SJSA1 (cell line): ENCODE results near the gene RAB6D. TPM values are rescaled to one million over a fixed set of nuclear protein-coding genes. Genes with fewer than 3 reads are reported as not detected.
"Not testable (repeated sequence)": the region's sequence is repeated elsewhere in the genome, so short reads cannot be mapped to it uniquely, and the experiment has no call there.

ENCODE experiments used
- DNase-seq, 2 experiments: peaks; one replicate each; pipeline ENCODE4 v3.0.0-alpha.2; 2015 to 2020; ENCODE audit warnings: low spot score in 2 of 2, low read depth in 1 of 2
- H3K27ac ChIP-seq: fragments of 250-450 bp; sonication (Bioruptor Pico); 2 replicates; pipeline ENCODE4 v1.5.1; 2020; ENCODE audit warnings: mild to moderate bottlenecking, moderate library complexity
- H3K27me3 ChIP-seq: fragments of 250-450 bp; sonication (Bioruptor Pico); replicated peaks from 2 replicates; pipeline ENCODE4 v1.5.1; 2020; ENCODE audit warnings: mild to moderate bottlenecking, moderate library complexity
- H3K36me3 ChIP-seq: fragments of 250-450 bp; sonication (Bioruptor Pico); 2 replicates; pipeline ENCODE4 v1.5.1; 2020; ENCODE audit warnings: mild to moderate bottlenecking
- H3K4me1 ChIP-seq: fragments of 250-450 bp; sonication (Bioruptor Pico); replicated peaks from 2 replicates; pipeline ENCODE4 v1.6.1; 2021; ENCODE audit warnings: mild to moderate bottlenecking
- H3K4me3 ChIP-seq: fragments of 250-450 bp; sonication (Bioruptor Pico); 2 replicates; pipeline ENCODE4 v1.5.1; 2020; ENCODE audit warnings: mild to moderate bottlenecking
- H3K9me3 ChIP-seq: fragments of 250-450 bp; sonication (Bioruptor Pico); replicated peaks from 2 replicates; pipeline ENCODE4 v1.5.1; 2020; ENCODE audit warnings: mild to moderate bottlenecking
- total RNA-seq: library from RNA; depleted of rRNA; stranded (reverse); fragments of >200 nt; shearing (Covaris generic); gene quantifications from 2 replicates; pipeline ENCODE4 v1.2.3, GENCODE V29; 2014

RAB6D gene
- total RNA-seq, 1 experiment from 2014 or later: 0.03 TPM

DNA sequence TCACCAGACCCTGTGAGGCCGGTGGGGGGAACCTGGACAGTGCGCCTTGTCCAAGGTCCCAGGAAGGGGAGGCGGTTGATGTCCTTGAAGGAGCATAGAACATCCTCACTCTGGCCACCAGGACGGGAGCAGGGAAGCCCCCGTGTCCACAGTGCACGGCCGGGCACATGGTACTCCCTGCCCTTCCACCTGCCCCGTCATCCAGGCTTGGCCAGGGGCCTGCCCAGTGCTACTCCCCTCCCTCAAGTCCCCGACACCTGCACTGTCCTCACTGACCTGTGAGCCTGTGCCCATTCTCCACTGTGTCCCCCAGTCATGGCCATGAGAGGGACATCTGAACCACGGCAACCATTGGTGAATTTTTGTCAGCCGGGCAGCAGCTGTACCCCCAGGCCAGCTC is 27.5 kb upstream of the RAB6D start:
- H3K4me3 ChIP-seq, H3K27ac ChIP-seq, H3K9me3 ChIP-seq, H3K27me3 ChIP-seq, DNase-seq, H3K36me3 ChIP-seq, H3K4me1 ChIP-seq: not testable (repeated sequence)

GRCh38 chr2:131390495-131391130 is 26.6 kb upstream of the RAB6D start:
- H3K4me3 ChIP-seq, H3K36me3 ChIP-seq: not testable (repeated sequence)

GRCh38 chr2:131389657-131390056 is 25.7 kb upstream of the RAB6D start:
- H3K36me3 ChIP-seq: no peaks in the 10 kb centered on the region
- no peaks in the 10 kb centered on the region for H3K9me3 ChIP-seq
- H3K4me1 ChIP-seq: no peaks in the 10 kb centered on the region
- H3K27ac ChIP-seq: no peak overlapping the region
- no peak overlapping the region for H3K4me3 ChIP-seq
- no peak for DNase-seq
- no peaks in the 10 kb centered on the region; the same call in 1 of the 2 replicates for H3K27me3 ChIP-seq

More at GRCh38 chr2:131390495-131391130, 26.6 kb upstream of the RAB6D start:
- not testable (repeated sequence) for H3K27ac ChIP-seq, DNase-seq, H3K27me3 ChIP-seq, H3K4me1 ChIP-seq, H3K9me3 ChIP-seq

DNA sequence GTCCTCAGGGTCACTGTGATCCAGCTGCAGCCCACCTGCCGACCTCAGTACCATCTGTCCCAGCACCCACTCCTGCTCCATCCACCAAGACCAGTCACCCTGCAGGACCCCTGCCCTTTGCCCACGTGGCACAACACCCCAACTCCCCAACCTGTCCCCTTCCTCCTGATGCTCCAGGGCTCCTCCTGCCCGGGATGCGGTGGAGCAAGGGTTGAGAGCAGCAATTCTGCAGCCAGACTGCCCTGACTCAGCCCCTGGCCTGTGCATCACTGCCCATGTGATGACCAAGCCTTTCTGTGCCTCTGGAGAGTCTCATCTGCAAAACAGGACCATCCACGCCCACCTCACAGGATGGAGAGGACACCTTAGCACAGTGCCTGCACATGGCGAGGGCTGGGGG is 24.9 kb upstream of the RAB6D start:
- H3K4me3 ChIP-seq, H3K27me3 ChIP-seq, DNase-seq, H3K27ac ChIP-seq, H3K36me3 ChIP-seq, H3K4me1 ChIP-seq, H3K9me3 ChIP-seq: not testable (repeated sequence)

DNA sequence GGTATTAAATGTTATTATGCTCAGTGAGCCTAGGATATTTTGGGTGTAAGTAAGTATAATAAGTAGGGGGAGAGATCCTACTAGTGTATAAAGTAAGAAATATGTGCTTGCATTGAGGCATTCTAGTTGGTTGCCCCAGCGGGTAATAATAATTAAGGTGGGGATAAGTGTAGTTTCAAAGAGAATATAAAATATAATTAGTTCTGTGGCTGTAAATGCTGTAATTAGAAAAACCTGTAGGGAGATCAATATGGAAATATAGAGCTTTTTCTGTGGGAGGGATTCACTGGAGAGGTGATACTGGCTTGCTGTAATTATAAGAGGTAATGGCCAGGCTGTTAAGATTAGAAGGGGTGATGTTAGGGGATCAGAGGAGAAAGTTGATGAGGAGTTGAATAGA is 9.1 kb upstream of the RAB6D start:
- DNase-seq, H3K4me3 ChIP-seq, H3K9me3 ChIP-seq: not testable (repeated sequence)

DNA sequence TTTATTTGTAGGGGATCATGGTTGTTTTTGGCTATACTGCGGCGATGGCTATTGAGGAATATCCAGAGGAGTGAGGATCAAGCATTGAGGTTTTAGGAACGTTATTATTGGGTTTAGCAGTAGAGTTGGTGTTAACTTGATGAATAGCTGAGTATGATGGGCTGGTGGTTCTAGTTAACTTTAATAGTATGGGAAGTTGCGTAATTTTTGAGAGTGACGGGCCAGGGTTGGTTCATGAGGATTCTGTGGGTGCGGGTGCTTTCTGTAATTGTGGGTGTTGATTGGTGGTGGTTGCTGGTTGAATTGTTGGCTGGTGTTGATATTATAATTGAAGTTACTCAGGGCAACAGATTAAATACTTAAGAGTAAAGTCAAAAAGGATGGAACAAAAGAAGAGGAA is 6.0 kb upstream of the RAB6D start:
- no peaks in the 10 kb centered on the region for H3K36me3 ChIP-seq
- H3K27ac ChIP-seq: no peak overlapping the region
- no peak for DNase-seq
- H3K4me3 ChIP-seq: no peak overlapping the region
- H3K27me3 ChIP-seq: peaks cover 3% of the 10 kb centered on the region; the same call in 1 of the 2 replicates
- H3K4me1 ChIP-seq: no peaks in the 10 kb centered on the region
- H3K9me3 ChIP-seq: no peaks in the 10 kb centered on the region

More for the DNA sequence above, 9.1 kb upstream of the RAB6D start:
- H3K4me1 ChIP-seq, H3K36me3 ChIP-seq, H3K27me3 ChIP-seq, H3K27ac ChIP-seq: not testable (repeated sequence)

DNA sequence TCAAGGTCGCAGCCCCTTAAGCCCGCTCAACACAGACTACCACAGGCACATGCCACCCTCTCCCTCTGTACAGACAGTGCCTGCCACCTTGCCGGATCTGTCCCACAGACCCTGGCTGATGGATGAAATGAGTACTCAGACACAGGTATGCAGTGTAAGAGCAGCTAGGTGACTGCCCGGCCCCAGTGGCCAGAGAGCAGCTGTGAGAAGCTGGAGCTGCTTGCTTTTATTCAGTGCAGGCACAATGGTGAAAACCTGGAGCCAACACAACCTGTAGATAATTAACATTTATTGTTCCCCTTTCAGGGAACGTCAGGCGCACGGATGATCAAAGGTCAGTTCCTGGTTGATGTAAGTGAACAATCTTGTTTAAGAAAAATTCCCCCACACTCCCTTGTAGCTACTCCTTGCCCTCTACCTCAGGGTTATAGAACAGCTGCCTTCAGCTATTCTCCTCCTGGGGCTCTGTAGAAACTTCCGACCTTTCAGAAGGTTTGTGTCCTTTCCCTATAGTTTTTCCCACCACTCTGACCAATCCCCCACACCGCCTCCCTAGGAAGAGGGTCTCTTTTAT is 4.6 kb upstream of the RAB6D start:
- not testable (repeated sequence) for H3K4me1 ChIP-seq, H3K4me3 ChIP-seq, DNase-seq, H3K36me3 ChIP-seq, H3K27ac ChIP-seq, H3K9me3 ChIP-seq
- H3K27me3 ChIP-seq: peaks cover 10% of the 10 kb centered on the region; the same call in 1 of the 2 replicates

GRCh38 chr2:131367352-131367751 is 3.4 kb upstream of the RAB6D start:
- H3K27me3 ChIP-seq: peaks cover 10% of the 10 kb centered on the region; the same call in 1 of the 2 replicates
- DNase-seq: no peak
- H3K4me3 ChIP-seq: no peak overlapping the region
- no peak overlapping the region for H3K27ac ChIP-seq
- no peaks in the 10 kb centered on the region for H3K36me3 ChIP-seq
- no peaks in the 10 kb centered on the region for H3K9me3 ChIP-seq
- H3K4me1 ChIP-seq: no peaks in the 10 kb centered on the region

DNA sequence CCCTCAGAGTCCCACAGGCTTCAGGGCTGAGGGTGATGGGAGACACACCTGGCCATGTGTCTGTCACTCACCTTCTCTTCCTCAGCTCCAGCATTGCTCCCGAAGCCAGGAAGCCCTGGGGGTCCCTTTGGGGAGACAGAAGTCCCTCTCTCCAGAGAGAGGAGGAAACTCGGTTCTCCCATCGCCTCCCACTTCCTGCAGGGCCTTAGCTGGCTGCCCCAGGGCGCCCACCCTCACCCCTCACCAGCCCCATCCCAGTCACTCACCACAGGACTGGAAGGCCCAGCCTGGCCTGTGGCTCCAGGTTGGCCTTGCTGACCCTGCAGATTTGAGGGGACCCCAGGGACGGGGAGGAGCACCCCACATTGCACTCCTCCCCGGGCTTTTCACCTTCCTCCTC is 2.7 kb upstream of the RAB6D start:
- no peak for DNase-seq
- no peaks in the 10 kb centered on the region for H3K36me3 ChIP-seq
- no peaks in the 10 kb centered on the region for H3K9me3 ChIP-seq
- H3K27me3 ChIP-seq: peaks cover 10% of the 10 kb centered on the region; the same call in 1 of the 2 replicates
- no peak overlapping the region for H3K27ac ChIP-seq
- no peaks in the 10 kb centered on the region for H3K4me1 ChIP-seq
- no peak overlapping the region for H3K4me3 ChIP-seq

GRCh38 chr2:131365452-131365851 is 1.5 kb upstream of the RAB6D start:
- no peaks in the 10 kb centered on the region for H3K9me3 ChIP-seq
- H3K36me3 ChIP-seq: no peaks in the 10 kb centered on the region
- H3K4me1 ChIP-seq: no peaks in the 10 kb centered on the region
- H3K27ac ChIP-seq: no peak overlapping the region
- no peak for DNase-seq
- H3K4me3 ChIP-seq: no peak overlapping the region
- peaks cover 10% of the 10 kb centered on the region; the same call in 1 of the 2 replicates for H3K27me3 ChIP-seq

DNA sequence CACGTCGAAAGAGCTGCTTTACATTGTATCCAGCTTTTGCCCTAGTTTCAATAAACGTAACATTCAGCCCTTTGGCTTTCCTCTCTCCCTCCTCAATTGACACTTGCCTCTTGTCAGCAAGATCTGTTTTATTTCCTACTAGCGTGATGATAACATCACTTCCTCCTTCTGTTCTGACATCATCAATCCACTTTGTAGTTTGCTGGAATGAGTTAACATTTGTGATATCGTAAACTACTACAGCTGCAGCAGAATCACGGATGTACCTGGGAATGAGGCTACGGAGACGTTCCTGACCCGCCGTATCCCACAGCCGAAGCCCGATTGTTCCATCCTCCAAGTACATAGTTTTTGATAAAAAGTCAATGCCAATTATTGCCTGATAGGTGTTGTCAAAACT is 755 bp downstream of the RAB6D start:
- H3K27me3 ChIP-seq: peaks cover 10% of the 10 kb centered on the region; the same call in 1 of the 2 replicates
- not testable (repeated sequence) for H3K9me3 ChIP-seq, DNase-seq, H3K36me3 ChIP-seq, H3K4me1 ChIP-seq, H3K27ac ChIP-seq, H3K4me3 ChIP-seq

GRCh38 chr2:131361773-131362172 is 2.2 kb downstream of the RAB6D start:
- H3K36me3 ChIP-seq, H3K9me3 ChIP-seq, H3K4me1 ChIP-seq, H3K4me3 ChIP-seq, DNase-seq, H3K27ac ChIP-seq: not testable (repeated sequence)
- peaks cover 10% of the 10 kb centered on the region; the same call in 1 of the 2 replicates for H3K27me3 ChIP-seq

- H3K27ac ChIP-seq, H3K4me1 ChIP-seq, DNase-seq, H3K27me3 ChIP-seq, H3K9me3 ChIP-seq, H3K4me3 ChIP-seq, H3K36me3 ChIP-seq: not testable (repeated sequence)
These were observed 10.7 kb downstream of the RAB6D start for GRCh38 chr2:131353167-131353697.

DNA sequence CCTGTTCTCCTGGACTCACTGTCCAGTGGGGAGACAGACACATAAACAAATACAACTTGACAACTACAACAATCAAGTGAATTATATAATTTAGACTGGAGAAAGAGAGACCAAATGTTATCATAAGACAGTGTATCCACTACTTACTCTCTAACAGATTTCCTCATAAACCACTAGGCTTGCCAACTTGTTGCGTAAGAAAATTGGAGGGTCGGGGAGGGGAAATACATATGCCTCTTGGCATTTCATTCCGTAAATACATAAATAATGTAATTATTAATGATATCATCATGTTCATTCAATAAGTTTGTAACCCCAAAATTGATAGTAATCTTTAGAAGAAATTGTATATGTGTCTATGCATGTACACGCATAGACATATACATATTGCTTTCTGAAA is 14.9 kb downstream of the RAB6D start:
- DNase-seq: no peak
- H3K4me3 ChIP-seq: no peak overlapping the region
- H3K36me3 ChIP-seq: no peaks in the 10 kb centered on the region
- H3K4me1 ChIP-seq: no peaks in the 10 kb centered on the region
- no peaks in the 10 kb centered on the region for H3K9me3 ChIP-seq
- H3K27ac ChIP-seq: no peak overlapping the region
- H3K27me3 ChIP-seq: no peaks in the 10 kb centered on the region
